ENCODE results near the gene MYL10.

Gene MYL10

DNA sequence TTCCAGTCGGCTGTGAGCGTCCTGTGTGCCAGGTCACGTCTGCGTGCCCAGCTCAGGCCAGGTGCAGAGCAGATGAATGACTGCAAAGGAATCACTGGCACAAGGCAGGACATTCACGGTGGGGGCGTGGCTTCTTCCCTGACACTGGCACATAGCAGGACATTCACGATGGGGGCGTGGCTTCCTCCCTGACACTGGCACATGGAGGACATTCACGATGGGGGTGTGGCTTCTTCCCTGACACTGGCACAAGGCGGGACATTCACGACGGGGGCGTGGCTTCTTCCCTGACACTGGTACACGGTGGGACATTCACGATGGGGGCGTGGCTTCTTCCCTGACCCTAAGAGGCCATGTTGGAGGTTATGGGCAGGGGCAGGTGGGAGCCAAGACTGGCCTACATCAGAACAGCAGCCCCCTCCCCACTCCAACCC, 64.3 kb downstream of the MYL10 start:
- no peak for DNase-seq

GRCh38 chr7:101563943-101564777, 64.9 kb downstream of the MYL10 start:
- DNase-seq: no peak
